Bone marrow (tissue), 2 donors: ENCODE measurements around the gene GPR50.

Experiments
- DNase-seq, 2 donors: peaks; one replicate each; lab custom pipeline; 2025; lab: John Stamatoyannopoulos, UW

Gene GPR50

GRCh38 chrX:151227627-151228026 is 51.2 kb downstream of the GPR50 start:
- DNase-seq = no peak

DNA sequence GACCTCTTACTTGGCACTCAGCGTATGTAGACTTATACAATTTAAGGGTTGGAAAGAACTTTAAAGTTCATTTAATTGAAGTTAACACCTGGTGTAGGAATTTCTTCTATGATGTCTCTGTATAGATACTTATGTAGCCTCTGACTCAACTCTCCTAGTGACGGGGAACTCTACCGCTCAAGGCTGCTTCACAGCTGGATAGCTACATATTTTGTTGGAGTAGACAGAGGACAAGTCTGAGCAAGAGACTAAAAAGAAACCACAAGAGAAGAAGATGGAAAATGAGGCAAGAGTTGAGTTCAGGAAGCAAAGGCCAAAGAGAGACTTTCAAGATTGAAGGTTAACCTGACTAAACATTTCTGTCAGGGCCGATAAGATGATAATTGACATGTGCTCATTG is 52.6 kb downstream of the GPR50 start:
- no peak for DNase-seq
